GM18505 (cell line): ENCODE results near the gene HIVEP3.

Source experiments
- ATAC-seq: cut with Tn5 transposase; IDR thresholded peaks from one replicate; pipeline ENCODE4 v1.9.1; 2021; ENCODE audit not compliant: unreplicated experiment
- POLR2A ChIP-seq: IDR thresholded peaks from 4 replicates; pipeline ENCODE4 v1.6.1; 2011; ENCODE audit warnings: borderline replicate concordance; ENCODE audit not compliant: insufficient read depth, insufficient read length; ENCODE audit errors: extremely low read depth

The HIVEP3 gene

DNA sequence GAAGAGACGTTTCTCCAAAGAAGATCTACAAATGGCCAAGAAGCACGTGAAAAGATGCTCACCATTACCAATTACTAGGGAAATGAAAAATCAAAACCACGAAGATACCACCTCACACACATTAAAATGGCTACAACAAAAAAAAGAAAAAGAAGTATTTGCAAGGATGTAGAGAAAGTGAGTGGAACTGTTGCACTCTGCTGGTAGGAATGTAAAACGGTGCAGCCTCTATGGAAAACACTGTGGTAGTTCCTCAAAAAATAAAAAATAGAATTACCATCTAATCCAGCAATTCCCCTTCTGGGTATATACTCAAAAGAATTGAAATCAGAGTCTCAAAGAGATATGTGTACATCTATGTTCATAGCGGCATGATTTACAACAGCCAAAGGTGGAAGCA is 318.8 kb downstream of the HIVEP3 start:
- no peak for ATAC-seq
- TF ChIP-seq POLR2A = no peak

DNA sequence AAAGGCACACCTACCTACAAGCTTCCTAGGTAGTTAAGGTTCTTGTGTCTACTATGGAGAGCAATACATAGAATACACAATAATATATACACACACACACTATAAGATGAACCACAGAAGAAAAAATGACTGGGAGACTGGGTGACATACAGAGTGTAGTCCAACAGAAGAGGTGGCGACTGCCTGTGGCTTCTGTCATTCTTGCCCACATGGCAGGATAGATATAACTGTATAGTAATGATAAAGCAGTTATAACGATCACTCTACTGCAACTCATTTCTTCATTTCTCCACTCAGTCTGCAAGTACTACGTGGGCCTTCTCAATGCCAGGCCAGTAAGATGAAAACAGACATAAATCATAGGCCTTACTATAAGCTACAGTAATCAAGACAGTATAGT is 320.4 kb downstream of the HIVEP3 start:
- ATAC-seq = no peak
- TF ChIP-seq POLR2A = no peak

DNA sequence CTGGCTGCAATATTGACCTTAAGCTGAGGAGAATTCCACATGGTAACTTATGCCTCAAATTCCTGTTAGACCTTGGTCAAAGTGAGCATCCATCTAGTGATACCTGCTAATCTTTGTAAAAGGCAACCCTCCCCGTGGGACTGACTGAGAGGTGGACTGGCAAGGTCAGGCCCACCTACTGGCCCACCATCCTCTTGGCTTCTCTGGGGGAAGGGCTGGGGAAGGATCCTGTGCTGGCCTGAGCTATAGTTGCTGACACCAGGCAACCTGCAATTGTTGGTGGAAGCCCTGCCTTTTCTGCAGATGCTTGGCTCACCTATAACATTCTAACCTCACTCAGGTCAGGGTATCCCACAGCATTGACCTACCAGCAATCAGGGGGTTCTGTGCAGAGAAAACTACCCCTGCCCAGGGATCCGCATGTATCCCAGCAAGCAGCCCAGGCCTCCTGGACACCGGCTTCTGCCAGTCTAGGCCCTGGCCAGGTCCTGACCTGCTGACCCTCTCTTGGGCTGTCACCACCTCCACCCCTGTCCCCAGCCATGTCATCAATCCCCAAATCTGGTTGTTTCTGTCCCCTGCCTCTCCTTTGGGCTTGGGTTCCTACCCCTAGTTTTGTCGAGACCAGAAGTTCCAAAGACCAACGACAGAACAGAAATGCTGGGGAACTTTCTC is 326.1 kb downstream of the HIVEP3 start:
- no peak for TF ChIP-seq POLR2A
- no peak for ATAC-seq

DNA sequence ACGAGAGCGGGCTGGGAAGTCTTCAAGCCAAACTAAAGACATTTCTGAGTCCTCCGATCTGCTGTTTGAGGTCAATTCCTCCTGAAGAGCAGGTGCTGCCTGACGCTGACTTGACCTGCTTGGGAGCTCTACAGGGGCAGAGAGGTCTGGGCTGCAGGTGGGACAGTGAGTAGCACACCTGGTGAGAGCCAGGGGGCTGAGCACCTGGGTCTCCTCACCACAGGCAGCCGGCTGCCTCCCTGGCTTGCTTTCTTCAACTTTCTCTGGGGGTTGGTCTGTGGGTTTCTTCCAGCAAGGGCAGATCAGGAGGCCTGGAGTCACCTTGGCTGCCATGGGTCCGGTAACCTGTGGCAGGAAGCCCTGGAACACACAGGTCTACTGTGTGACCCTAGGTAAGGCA is 326.8 kb downstream of the HIVEP3 start:
- ATAC-seq = no peak
- TF ChIP-seq POLR2A = no peak

- no peak for ATAC-seq
- TF ChIP-seq POLR2A = no peak
These were observed 328.4 kb downstream of the HIVEP3 start for GRCh38 chr1:41590331-41590730.

GRCh38 chr1:41589395-41589794 is 329.3 kb downstream of the HIVEP3 start:
- no peak for ATAC-seq
- TF ChIP-seq POLR2A = no peak

- no peak for ATAC-seq
- TF ChIP-seq POLR2A = no peak
These were observed 330.3 kb downstream of the HIVEP3 start for GRCh38 chr1:41588334-41588875.

GRCh38 chr1:41587791-41588190 is 330.9 kb downstream of the HIVEP3 start:
- TF ChIP-seq POLR2A = no peak
- no peak for ATAC-seq

- no peak for ATAC-seq
- no peak for TF ChIP-seq POLR2A
These were observed 332.5 kb downstream of the HIVEP3 start for GRCh38 chr1:41586230-41586629.

- TF ChIP-seq POLR2A = no peak
These were observed 334.8 kb downstream of the HIVEP3 start for GRCh38 chr1:41583658-41584547.

GRCh38 chr1:41582851-41583657 is 335.7 kb downstream of the HIVEP3 start:
- TF ChIP-seq POLR2A = no peak
- ATAC-seq = no peak

More at GRCh38 chr1:41583658-41584547, 334.8 kb downstream of the HIVEP3 start:
- ATAC-seq = no peak

DNA sequence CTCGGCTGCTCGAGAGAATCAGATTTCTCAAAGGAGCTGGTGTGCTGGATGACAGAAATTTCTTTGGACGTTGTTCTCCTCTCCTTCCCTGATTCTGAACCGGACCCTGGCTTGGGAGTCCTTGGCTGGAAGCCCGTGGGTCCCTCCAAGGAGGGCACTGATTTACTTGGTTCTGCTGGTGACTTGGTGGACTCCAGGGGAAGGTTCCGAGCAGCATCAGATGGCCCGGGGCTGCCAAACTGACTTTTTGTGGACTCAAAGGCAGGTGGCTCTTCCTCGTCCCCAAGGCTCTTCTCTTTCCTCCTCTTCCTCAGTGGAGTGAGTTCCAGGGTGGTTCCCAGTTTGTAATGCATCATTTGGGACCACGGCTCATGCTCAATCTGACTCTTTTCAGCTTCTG is 336.4 kb downstream of the HIVEP3 start:
- TF ChIP-seq POLR2A = no peak
- no peak for ATAC-seq

GRCh38 chr1:41582004-41582325 is 336.8 kb downstream of the HIVEP3 start:
- TF ChIP-seq POLR2A = no peak
- ATAC-seq = no peak
